Caco-2 (cell line): ENCODE measurements around the gene SSBP2. TPM values are rescaled to one million over a fixed set of nuclear protein-coding genes. Genes with fewer than 3 reads are reported as not detected.

ENCODE experiments used
- Bru-seq: library from RNA; stranded (reverse); fragments of 400-500 nt; gene quantifications from one replicate; lab custom pipeline; 2021; lab: Mats Ljungman, UMichigan
- BruChase-seq, 2 experiments: library from RNA; stranded (reverse); fragments of 400-500 nt; gene quantifications; one replicate each; lab custom pipeline; 2021; lab: Mats Ljungman, UMichigan
- BruUV-seq: library from RNA; stranded (reverse); fragments of 400-500 nt; replicated peaks from 2 replicates; lab custom pipeline; 2021; lab: Mats Ljungman, UMichigan
- CTCF ChIA-PET: fragments of 300-600 bp; sonication (Branson Sonifier 250); formaldehyde crosslinking; loops from one replicate; lab custom pipeline; 2022; ENCODE audit warnings: antibody characterized with exemption; lab: Charles Lee
- POLR2A ChIA-PET: fragments of 300-600 bp; sonication (Branson Sonifier 250); formaldehyde crosslinking; loops from one replicate; lab custom pipeline; 2022; ENCODE audit warnings: antibody characterized with exemption; lab: Charles Lee
- DNase-seq, 2 experiments: peaks; one replicate each; pipeline versions ENCODE4 v3.0.0 to v3.0.0-alpha.2; 2020 to 2022
- H3K27me3 ChIP-seq: replicated peaks from 2 replicates; pipeline ENCODE4 v1.6.0; 2011; ENCODE audit warnings: low read length; ENCODE audit not compliant: control insufficient read depth, insufficient read depth
- H3K36me3 ChIP-seq: 2 replicates; pipeline ENCODE4 v1.5.1; 2011; ENCODE audit warnings: low read length; ENCODE audit not compliant: control insufficient read depth, insufficient read depth
- H3K4me1 ChIP-seq: fragments of 250-450 bp; sonication (Bioruptor Pico); 2 replicates; pipeline ENCODE4 v1.5.1; 2020; ENCODE audit warnings: mild to moderate bottlenecking
- H3K4me3 ChIP-seq: 2 replicates; pipeline ENCODE4 v1.5.1; 2011; ENCODE audit warnings: low read depth, mild to moderate bottlenecking, control low read depth, low read length
- H3K9me3 ChIP-seq: fragments of 250-450 bp; sonication (Bioruptor Pico); 2 replicates; pipeline ENCODE4 v1.5.1; 2020; ENCODE audit warnings: mild to moderate bottlenecking, moderate library complexity
- H3K27ac Mint-ChIP-seq: one replicate; pipeline ENCODE4 v1.8.0; 2022; ENCODE audit warnings: mixed read lengths; ENCODE audit not compliant: unreplicated experiment
- H3K27me3 Mint-ChIP-seq: one replicate; pipeline ENCODE4 v1.8.0; 2022; ENCODE audit warnings: mixed read lengths; ENCODE audit not compliant: insufficient read depth, unreplicated experiment
- H3K36me3 Mint-ChIP-seq: one replicate; pipeline ENCODE4 v1.8.0; 2022; ENCODE audit warnings: mild to moderate bottlenecking, mixed read lengths; ENCODE audit not compliant: insufficient read depth, unreplicated experiment
- H3K4me1 Mint-ChIP-seq: one replicate; pipeline ENCODE4 v1.8.0; 2022; ENCODE audit warnings: low read depth, mixed read lengths; ENCODE audit not compliant: unreplicated experiment
- H3K4me3 Mint-ChIP-seq: one replicate; pipeline ENCODE4 v1.8.0; 2022; ENCODE audit warnings: mild to moderate bottlenecking, moderate library complexity, mixed read lengths; ENCODE audit not compliant: unreplicated experiment
- H3K9me3 Mint-ChIP-seq: one replicate; pipeline ENCODE4 v1.8.0; 2022; ENCODE audit warnings: mixed read lengths; ENCODE audit not compliant: unreplicated experiment
- intact Hi-C: fragments of 100-400 bp; cut with micrococcal nuclease; formaldehyde crosslinking; loops from one replicate; pipeline ENCODE4 v1.10.0; 2022; ENCODE audit not compliant: unreplicated experiment
- long read RNA-seq: library from polyadenylated mRNA; stranded (forward); transcript quantifications from one replicate; pipeline ENCODE4 v2.0.0, GENCODE V29; 2022
- total RNA-seq: library from RNA; stranded (reverse); gene quantifications from 2 replicates; pipeline ENCODE4 v1.2.3, GENCODE V29; 2022
- TF ChIP-seq, protein P1 (sequence below), 2 experiments: fragments of 200-600 bp in 1 of 2; IDR thresholded peaks; 1 replicate in 1 of 2; 2 replicates in 1 of 2; pipeline versions ENCODE4 v1.5.1 to v1.8.0; 2011 to 2022; ENCODE audit warnings: antibody characterized with exemption in 1 of 2, control low read depth in 1 of 2, inconsistent platforms in 1 of 2, low read depth in 1 of 2, low read length in 1 of 2, mild to moderate bottlenecking in 1 of 2, moderate library complexity in 1 of 2; ENCODE audit not compliant: insufficient read depth in 1 of 2, severe bottlenecking in 1 of 2, unreplicated experiment in 1 of 2

The SSBP2 gene
- total RNA-seq (2.5 and 3.3 TPM in 2 replicates), Bru-seq, nascent RNA (percentile 40 among the genes with signal in this experiment), BruChase-seq, experiment 1, labeled RNA remaining after a 2-hour chase (percentile 37 among the genes with signal in this experiment), BruChase-seq, experiment 2, labeled RNA remaining after a 6-hour chase (percentile 33 among the genes with signal in this experiment)
- long read RNA-seq, full-length matches to known transcripts: 3 of 5 reads
- long read RNA-seq, partial matches to known transcripts: 1 of 5 reads
- long read RNA-seq, other reads (novel, unspliced or antisense): 1 of 5 reads

DNA sequence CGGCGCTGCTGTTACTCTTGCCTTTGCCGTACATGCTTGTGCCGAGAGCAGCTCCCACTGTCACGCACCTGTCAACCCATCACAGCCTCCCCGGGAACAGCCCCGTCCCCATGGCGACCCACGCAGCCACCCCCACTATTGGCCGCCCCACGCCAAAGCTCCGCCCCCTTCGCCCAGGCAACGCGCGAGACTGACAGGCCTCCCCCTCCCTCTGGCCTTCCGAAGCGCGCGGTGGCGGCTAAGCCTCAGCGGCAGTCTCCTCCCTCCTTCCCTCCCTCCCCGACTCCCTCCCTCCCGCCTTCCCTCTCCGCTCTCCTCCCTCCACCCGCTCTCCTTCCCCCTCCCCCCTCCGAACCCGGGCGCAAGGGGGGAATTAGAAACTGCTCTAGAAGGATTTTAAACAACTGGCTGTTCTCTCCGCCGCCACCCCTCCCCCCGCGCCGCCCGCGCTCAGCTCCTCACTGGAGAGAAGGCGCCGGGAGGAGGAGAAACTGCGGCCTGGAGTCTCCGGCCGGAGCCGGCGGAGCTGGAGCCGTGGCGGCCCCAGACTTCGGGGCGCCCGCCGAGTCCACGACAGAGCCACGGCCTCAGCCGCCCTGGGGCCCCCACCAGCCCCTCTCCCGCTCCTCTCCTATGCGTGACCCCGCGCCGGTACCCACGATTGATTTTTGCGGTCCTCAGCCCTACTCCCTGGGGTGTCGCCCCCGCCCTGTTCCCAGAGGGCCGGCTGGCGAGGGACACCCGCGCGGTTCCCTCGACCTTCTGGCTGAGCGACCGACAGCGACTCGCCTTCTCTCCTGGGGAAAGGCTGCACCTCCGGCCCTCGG lies at the start of gene SSBP2:
TSS of gene SSBP2 (minus strand) at position 89 of the 827 bp plus-strand sequence. CDS start at position 34, 55 bp downstream.
- peak within 1 kb of the TSS; percentile 10 for H3K27ac Mint-ChIP-seq
- CTCF ChIA-PET: interaction anchor here (0.7 to 2.4 kb wide), 4 partner anchors 10 to 415 kb away, joined by 3 to 23 read pairs (median 4); no protein-coding TSS in a partner anchor

DNA sequence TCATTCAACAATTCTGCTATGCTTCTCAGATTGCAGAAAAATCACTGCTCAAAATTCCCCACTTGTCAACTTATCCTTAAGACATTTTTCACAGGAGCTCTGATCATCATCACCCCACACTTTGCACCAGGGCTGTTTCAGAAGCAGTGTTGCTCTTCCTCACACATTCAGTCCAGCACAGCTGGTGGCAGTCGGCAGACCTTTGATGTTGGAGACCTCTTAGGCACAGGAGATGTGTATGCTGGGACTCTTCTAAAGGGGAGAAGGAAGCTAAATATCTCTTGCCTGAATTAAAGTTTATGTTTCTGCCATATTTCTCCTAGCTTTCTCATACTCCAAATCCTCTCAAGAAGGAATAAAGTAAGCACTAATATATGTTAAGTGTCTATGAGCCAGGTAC lies 44.8 kb upstream of the SSBP2 start:
- Histone ChIP-seq H3K36me3 (no peaks in the 10 kb centered on the region), H3K27me3 (no peaks in the 10 kb centered on the region), H3K4me3 (no peak overlapping the region), H3K9me3 (no peaks in the 10 kb centered on the region), H3K4me1 (peaks cover 4% of the 10 kb centered on the region)
- ChIA-PET POLR2A (no interaction called here), CTCF (interaction anchor here (0.6 kb wide), 1 partner anchor 1704 kb away, joined by 3 read pairs; no protein-coding TSS in a partner anchor)
- intact Hi-C loops: no loop called here
- Mint-ChIP-seq H3K9me3 (no peaks in the 10 kb centered on the region), H3K36me3 (no peaks in the 10 kb centered on the region), H3K4me3 (no peak overlapping the region), H3K27me3 (peaks cover 4% of the 10 kb centered on the region), H3K4me1 (peaks cover 1% of the 10 kb centered on the region), H3K27ac (no peak overlapping the region)
- BruUV-seq: no TSS peak
- no peak for DNase-seq
- TF ChIP-seq, protein P1, sequence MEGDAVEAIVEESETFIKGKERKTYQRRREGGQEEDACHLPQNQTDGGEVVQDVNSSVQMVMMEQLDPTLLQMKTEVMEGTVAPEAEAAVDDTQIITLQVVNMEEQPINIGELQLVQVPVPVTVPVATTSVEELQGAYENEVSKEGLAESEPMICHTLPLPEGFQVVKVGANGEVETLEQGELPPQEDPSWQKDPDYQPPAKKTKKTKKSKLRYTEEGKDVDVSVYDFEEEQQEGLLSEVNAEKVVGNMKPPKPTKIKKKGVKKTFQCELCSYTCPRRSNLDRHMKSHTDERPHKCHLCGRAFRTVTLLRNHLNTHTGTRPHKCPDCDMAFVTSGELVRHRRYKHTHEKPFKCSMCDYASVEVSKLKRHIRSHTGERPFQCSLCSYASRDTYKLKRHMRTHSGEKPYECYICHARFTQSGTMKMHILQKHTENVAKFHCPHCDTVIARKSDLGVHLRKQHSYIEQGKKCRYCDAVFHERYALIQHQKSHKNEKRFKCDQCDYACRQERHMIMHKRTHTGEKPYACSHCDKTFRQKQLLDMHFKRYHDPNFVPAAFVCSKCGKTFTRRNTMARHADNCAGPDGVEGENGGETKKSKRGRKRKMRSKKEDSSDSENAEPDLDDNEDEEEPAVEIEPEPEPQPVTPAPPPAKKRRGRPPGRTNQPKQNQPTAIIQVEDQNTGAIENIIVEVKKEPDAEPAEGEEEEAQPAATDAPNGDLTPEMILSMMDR (IDR thresholded peaks at IDR 0.05; ENCODE audit: insufficient read depth in 1 of 2, low read depth in 1 of 2, low read length in 1 of 2, severe bottlenecking in 1 of 2, unreplicated experiment in 1 of 2): no peak

More for the DNA sequence above, at the start of gene SSBP2:
- no peaks in the 10 kb centered on the region for H3K9me3 ChIP-seq
- H3K36me3 ChIP-seq: no peaks in the 10 kb centered on the region
- POLR2A ChIA-PET: interaction anchor here (0.5 to 1.4 kb wide), 4 partner anchors 20 to 179 kb away, joined by 3 to 32 read pairs (median 3); no protein-coding TSS in a partner anchor
- H3K4me3 Mint-ChIP-seq: peak within 1 kb of the TSS; percentile 86
- H3K27me3 Mint-ChIP-seq: peaks cover 8% of the 10 kb centered on the region
- H3K4me3 ChIP-seq: peak within 1 kb of the TSS; percentile 86
- peak; percentile 98 for DNase-seq
- no peaks in the 10 kb centered on the region for H3K27me3 ChIP-seq
- H3K4me1 Mint-ChIP-seq: peaks cover 11% of the 10 kb centered on the region
- BruUV-seq: no TSS peak
- no peaks in the 10 kb centered on the region for H3K9me3 Mint-ChIP-seq
- TF ChIP-seq, protein P1 (IDR thresholded peaks at IDR 0.05; ENCODE audit: insufficient read depth in 1 of 2, low read depth in 1 of 2, low read length in 1 of 2, severe bottlenecking in 1 of 2, unreplicated experiment in 1 of 2): no peak
- intact Hi-C loops: loop anchor here (1.0 to 5.0 kb wide), 5 partner anchors 100 to 414 kb away; partner anchors contain the start of gene ATG10
- H3K36me3 Mint-ChIP-seq: no peaks in the 10 kb centered on the region
- H3K4me1 ChIP-seq: peaks cover 21% of the 10 kb centered on the region

DNA sequence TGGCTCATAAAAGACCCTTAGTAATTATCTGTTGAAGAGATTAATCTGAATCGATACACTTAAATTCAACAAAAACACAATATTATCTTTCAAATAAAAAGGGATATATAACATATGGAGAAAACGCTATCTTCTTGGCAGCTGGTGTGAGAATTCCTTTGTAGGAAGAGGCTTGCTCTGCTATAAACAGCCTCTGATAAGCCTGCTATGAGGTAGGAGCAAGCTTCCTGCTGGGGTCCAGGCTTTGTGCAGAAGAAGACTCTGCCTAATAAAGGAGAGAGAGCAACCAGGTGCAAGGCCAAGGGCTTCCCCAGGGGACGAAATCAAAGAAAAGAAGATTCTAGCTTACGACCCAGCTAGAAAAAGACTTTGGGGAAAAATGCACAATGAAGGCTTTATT lies 43.3 kb upstream of the SSBP2 start:
- Histone ChIP-seq H3K36me3 (no peaks in the 10 kb centered on the region), H3K4me1 (no peaks in the 10 kb centered on the region), H3K27me3 (no peaks in the 10 kb centered on the region), H3K4me3 (no peak overlapping the region), H3K9me3 (no peaks in the 10 kb centered on the region)
- Mint-ChIP-seq H3K27me3 (peaks cover 4% of the 10 kb centered on the region), H3K4me1 (no peaks in the 10 kb centered on the region), H3K27ac (no peak overlapping the region), H3K9me3 (no peaks in the 10 kb centered on the region), H3K4me3 (no peak overlapping the region), H3K36me3 (no peaks in the 10 kb centered on the region)
- POLR2A ChIA-PET: no interaction called here
- TF ChIP-seq, protein P1 (IDR thresholded peaks at IDR 0.05; ENCODE audit: insufficient read depth in 1 of 2, low read depth in 1 of 2, low read length in 1 of 2, severe bottlenecking in 1 of 2, unreplicated experiment in 1 of 2): no peak
- CTCF ChIA-PET: no interaction called here
- BruUV-seq: no TSS peak
- intact Hi-C loops: no loop called here
- no peak for DNase-seq
